Measurements from ENCODE around the gene PCBP3.

- TF ChIP-seq EZH2 (optimal IDR thresholded peaks at IDR 0.05; ENCODE audit: low read depth, low read length), result no peak
- TF ChIP-seq CTCF (IDR thresholded peaks at IDR 0.05; ENCODE audit: low read length), result no peak
Measured at GRCh38 chr21:45670731-45671130, 27.2 kb downstream of the PCBP3 start.

All from MM.1S (cell line).